ENCODE results near the gene SEMA7A.
A peak's percentile ranks its signal among the peaks of the same experiment; 100 is the strongest.

The SEMA7A gene

DNA sequence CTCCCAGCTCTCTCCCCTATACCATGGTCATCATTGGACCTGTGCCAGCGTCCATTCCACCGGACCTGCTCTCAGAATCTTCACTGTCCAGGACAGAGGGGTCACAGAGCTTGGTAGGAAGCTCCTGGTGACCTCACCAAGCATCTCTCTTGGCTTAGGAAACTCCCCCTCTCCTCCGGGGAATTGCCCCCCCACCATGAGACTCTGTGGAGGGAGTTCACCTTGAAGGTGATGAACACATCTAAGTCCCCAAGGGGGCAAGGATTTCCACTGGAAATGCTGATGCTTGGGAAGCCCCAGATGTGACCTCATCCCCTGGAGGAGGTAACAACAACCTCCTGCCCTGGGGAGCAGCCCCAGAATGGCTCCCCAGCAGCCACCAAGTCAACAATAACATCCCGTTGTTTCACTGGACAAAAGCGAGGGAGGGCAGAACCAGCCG, 3.2 kb downstream of the SEMA7A start:
- DNase-seq (ENCODE audit: low read depth, low spot score) = no peak

DNA sequence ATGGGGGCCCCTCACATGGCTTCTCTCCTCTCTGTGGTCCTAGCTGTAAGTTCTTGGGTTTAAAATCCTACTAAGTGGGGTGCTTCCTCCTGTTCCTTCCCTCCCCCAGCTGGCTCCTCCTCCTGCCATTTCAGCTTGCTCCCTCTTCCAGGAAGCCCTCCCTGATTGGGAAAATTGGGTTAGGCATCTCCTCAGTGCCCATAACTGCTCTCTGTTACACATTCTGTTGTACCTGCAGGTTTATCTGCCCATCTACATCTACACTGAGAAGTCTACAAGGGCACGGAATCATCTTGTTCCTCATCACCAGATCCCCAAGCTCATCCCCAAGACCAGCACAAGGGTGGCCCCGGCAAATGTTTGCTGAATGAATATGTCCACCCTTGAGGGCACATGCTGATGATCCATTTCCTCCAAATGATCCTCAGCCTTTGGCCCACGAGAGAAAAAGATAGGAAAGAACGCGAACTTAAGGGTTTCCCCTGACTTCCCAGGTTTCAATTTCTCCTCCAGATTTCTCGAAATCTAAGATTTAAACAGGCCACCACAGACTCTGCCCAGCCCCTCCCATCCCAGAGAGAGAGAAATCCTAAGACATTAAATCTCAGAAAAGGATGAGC, 3.9 kb downstream of the SEMA7A start:
- DNase-seq (ENCODE audit: low read depth, low spot score) = no peak

DNA sequence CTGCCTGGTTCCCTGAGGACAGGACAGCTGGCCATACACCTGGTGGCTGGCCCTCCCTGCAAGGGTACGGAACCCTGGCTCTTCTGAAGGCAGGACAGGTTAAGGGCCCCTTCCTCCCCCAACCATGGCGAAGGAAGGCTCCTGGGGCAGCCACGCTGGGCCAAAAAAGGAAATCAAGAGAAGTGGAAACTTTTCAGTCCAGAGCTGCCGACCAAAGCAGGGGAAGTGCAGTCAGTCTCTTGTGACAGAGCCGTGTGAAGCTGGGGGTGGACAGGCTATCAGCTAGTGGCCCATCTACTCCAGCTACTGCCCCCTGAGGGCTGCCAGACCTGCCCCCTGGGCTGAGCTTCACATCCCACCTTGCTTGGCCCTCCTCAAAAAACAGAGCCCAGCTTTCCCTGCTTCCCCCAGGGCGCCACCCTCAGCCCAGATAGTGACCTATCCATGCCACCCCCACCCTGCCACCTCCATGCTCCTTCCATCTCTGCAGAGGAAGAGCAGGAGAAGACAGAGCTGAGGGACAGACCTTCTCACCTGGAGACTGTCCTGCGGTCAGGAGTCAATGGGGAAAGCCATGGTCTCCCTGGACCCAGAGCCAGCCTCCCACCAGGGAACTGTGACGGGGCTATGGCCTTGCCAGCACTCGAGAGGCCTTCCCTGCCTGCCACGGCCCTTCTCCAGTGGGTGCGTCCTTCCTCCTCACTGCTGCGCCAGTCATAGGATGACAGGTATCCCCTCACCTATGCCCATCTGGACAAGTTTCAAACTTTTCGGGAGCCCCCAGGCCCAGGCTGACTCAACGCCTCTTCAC, 4.6 kb downstream of the SEMA7A start:
- no peak for DNase-seq (ENCODE audit: low read depth, low spot score)

DNA sequence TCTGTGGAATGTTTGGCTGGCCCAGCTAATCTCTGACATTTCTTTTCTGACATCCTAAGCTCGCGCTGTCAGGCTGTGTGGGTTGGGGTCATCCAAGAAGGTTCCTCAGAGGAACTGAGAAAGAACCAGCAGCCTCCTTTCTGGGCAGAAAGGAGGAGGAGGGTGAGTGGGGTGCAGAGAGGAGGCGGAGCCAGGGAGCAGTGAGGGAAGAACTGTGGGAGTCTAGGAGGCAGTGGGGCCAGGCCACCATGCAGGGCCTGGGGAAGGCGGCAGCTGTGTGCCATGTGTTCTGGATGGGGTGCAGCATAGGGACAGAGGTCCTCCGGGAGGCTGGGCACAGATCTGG, 5.3 kb downstream of the SEMA7A start:
- DNase-seq (ENCODE audit: low read depth, low spot score) = no peak

DNA sequence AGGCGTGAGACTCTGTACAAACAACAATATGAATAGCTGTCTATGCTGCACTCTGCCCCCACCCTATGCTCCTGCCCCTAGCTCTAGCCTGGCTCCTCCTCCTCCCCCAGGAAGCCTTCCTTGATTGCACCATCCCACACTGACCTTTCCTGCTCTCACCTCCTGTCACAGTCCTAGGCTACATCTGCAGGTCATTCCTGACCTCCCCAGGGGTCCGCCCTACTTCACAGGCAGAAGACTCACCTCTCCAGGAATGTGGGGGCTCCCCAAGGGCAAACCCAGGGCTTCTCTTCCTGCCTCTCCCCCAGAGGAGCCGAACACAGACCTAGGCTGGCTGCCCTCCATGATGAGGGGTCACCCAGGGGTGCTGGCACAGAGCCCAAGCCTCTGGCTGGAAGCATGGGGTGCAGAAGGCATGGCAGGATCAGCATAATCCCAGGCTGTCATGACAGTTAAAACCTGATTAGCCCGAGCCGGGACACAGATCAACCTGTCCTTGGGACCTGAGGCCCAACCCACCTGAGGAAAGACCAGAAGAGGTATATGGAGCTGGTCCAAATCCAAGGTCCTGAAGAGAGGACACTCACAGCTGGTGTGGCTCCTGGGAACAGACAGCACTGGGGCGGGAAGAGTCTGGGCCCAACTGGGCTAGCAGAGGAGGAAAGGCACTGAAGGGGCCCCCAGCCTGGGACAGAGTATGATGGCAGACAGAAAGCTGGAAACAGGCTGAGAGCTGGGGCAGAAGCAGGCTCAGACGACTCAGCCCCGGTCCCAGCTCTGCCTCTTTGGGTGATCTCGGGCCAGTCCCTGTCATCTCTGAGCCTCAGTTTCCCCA, 5.9 kb downstream of the SEMA7A start:
- DNase-seq (ENCODE audit: low read depth, low spot score) = no peak

DNA sequence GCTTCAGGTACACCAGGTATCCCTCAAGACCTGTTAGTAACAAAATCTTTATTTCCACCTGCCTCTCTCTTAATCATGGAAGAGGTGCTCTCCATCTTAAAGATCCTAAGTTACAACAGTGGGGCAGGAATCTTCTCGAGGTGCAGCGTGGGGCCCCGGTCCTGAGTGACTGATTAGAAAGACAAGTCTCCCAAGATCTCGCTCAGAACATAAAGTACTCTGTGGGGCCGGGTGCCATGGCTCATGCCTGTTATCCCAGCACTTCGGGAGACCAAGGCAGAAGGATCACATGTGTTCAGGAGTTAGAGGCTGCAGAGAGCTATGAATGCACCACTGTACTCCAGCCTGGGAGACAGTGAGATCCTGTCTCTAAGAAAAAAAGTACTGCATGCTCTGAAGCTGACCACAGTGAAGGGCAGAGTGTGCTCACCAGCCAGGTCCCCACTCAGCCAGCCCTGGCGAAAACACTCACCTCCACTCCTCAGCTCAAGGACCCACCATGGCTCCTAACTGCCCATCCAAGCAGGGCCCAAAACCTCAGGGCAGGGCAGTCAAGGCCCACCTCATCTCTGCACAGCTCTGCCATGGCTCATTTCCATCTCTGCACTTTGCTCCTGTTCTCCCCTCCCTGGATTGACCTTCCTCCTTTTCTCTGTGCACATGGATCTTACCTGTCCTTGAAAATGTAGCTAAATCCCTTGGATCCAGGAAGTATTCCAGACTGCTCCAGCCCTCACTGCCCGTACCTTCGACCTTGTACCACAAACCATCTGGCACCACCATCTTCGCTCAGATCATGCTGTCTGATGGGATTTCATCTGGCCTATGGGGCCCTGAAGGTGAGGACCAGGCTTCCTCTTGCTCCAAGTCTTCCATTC, 7.1 kb downstream of the SEMA7A start:
- no peak for DNase-seq (ENCODE audit: low read depth, low spot score)

DNA sequence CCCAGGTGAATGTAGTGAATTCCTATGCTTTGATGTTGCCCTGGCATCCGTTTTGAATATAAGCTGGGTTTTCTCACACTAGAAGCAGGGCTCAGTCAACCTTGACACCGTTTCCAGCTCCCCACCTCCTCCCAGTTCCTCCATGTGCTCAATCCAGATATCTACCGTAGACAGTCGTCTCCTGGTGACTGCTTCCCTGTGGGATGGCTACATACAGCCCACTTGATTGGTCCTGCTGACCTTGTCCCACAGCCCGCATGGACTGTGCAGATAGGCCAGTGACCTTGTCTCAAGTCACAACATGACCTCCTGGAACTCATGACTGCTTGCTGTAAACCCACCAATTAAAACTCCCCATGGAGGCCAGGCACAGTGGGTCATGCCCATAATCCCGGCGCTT, 8.1 kb downstream of the SEMA7A start:
- DNase-seq (ENCODE audit: low read depth, low spot score) = no peak

DNA sequence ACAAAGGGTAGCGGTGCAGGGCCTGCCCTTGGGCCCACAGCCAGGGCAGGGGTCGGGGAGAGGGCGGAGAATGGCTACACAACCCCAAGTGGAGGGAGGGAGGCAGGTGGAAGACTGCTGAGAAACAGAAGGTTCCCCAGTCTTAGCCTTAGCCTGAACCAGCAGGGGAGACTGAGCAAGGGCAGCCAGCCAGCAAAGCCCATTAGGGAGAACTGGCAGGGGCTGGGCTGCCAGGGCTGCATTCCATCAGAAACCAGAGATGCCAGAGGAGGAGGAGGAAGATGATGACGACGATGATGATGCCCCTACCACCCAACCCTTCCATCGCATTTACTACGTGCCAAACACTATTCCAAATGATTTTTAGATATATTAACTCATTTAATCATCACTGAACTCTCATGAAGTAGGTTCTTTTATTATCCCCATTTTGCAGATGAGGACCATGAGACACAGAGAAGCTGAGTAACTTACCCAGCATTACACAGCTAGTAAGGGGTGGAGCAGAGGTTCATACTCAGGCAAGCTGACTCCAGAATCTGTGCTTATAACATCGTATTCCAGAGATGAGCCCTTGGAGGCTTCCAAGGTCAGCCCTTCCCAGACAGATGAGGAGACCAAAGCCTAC, 8.7 kb downstream of the SEMA7A start:
- no peak for DNase-seq (ENCODE audit: low read depth, low spot score)

DNA sequence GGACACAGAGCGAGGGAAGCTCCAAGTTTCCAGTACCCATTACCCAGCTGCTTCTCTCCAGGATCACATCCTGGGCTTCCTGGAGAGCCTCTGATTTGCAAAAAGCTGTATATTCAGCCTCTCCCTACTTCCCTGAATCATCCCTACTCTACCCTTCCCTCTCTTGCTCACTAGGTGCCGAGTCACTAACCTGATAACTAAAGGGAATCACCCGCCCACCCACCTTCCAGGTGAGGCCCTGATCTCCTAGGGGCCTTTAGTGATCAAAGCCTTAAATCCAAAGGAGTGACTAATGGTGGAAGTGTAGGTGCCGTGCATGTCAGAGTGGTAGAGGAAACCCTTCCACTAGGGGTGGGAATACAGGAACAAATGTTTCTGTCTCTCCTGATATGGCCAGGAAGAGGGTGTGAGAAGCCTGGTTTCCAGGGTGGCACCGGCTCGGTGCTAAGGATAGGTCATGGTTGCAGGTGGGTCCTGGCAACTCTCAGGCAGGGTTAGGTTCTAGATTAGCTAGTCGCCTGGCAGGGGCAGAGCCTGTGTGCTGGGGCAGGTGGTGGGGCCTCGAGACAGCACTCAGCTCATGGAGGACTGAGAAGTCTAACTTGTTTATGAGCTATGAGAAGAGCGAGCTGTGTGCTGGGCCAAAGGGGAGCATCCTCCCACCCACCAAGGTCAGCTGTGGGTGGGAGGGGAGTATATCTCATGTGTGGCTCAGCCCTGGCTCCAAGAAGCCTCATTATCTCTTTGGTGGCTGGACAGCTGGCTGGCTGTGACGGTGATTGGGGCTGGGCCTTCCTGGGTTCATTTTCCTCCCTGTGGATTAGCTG, 10.1 kb downstream of the SEMA7A start:
- DNase-seq (ENCODE audit: low read depth, low spot score) = no peak

DNA sequence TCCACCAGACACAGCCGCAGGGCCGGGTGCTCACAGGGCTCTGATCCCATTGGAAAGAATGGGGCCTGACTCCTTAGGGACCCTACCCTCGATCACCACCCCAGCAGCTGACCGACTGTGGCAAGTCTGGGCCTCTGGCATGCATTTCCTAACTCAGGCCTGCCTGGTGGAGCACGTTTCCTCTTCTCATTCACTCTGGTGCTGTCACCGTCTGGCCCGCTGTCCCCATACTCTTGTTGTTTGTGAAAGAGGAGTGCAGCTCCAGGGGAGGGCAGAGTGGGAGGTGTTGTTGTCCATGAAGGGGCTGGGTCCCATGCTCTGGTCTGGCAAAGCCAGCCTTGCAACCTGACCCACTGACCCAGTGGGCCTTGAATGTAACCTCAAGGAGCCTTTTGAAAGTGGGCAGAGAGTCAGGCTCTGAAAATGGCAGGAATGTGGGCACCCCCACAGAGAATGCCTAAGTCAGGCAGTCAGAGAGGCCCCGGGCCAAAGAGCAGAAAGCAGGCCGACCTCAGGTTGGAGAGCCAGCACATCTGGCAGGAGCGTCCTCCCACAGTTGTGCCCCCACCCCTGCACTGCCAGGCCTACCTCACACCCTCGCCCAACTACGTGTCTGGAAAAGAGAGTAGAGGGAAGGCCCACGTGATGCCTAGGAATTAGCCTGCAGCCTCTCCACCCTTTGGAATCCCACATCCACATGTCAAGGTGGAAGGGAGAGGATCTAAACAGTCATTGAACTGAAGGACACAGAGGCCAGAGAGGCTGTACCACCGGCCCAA, 10.9 kb downstream of the SEMA7A start:
- peak; percentile 87 for DNase-seq (ENCODE audit: low read depth, low spot score)

DNA sequence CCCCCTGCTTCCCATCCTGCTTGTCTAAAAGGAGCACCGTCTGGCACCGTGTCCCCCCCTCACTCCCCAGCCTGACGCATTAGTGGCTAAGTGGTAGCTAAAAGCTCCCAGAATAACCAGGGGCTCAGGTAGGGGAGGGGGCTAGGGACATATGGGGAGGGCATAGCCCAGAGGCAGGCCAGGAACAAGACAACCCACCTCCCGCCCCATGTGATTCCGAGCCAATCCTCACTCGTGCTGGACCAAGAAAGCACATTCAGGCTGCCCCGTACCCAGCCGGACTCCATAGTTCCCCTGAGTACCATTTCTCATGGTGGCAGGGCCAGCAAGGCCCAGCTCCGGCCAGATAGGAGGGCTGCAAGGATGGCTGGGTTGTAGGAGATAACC, 11.5 kb downstream of the SEMA7A start:
- DNase-seq (ENCODE audit: low read depth, low spot score) = no peak

DNA sequence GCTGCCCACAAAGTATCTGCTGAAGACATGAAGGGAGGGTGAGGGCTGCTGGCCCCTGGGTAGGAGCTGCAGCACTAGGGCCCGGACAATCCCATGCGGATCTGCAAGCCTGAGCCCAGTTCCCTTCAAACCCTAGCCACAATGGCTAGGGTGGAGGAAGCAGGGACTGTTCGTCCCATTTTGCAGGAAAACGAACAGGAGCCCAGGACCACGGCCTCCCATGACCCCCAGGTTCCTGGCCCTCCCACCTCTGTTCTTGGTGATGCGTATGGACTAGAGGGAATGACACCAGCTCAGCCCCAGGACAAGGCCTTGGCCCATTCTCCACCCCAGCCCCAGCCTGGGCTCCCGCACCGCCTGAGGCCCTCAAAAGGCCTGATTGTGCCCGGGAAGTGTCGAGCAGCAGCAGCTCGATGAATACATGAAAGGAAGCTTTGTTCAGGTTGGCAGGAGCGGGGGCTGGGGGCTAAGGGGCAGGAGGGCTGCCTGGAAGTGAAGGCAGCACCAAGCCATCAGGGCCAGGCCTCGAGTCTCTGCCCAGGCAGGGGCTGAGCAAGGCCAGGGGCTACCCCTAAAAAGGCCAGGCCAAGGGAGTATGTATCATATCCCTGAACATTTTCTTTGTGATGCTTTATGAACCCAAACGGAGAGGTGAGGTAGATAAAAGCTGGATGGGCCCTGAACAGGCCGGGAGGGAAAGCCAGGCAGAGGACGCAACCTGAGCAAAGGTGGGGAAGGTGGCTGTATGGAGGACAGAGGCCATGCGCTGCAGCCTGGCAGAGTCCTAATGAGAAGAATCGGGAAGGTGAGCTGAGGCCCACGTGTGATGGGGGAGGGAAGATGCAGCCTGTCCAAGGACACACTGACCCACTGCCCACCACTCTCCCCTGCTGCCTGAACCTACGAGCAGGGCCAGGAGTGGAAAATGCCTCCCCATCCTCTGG, 12.2 kb downstream of the SEMA7A start:
- peak; percentile 53 for DNase-seq (ENCODE audit: low read depth, low spot score)

DNA sequence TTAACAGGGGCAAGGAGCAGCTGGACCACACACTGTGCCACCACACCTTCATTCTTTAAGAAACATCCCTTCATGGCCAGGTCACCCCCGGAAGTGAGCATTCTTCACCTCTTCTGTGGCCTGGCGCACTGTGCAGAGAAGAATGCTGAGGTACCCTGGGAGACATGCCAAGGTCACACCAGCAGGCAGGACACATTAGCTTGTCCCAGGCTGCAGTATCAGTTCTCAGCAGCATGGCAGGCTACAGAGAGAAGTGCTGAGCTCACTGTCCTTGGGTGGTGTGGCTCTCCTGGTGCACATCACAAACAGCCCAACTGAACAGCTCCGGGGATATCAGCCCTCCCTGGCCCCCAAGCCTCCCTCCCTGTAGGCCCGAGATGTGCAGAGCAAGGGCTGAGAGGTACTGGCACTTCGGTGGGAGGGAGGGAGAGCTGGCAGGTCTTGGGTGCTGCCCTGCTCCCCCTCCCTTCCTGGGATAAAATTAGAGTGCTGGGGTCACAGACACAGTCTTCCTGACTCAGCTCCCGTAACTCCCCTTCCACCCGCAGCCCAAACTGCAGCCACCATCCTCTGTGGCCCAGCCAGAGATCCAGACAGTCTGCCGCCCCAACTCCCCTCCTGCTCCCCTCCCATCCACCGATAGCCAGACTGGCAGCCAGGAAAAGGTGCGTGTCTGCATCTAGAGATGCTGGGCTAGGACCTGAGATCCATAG, 13.4 kb downstream of the SEMA7A start:
- no peak for DNase-seq (ENCODE audit: low read depth, low spot score)

DNA sequence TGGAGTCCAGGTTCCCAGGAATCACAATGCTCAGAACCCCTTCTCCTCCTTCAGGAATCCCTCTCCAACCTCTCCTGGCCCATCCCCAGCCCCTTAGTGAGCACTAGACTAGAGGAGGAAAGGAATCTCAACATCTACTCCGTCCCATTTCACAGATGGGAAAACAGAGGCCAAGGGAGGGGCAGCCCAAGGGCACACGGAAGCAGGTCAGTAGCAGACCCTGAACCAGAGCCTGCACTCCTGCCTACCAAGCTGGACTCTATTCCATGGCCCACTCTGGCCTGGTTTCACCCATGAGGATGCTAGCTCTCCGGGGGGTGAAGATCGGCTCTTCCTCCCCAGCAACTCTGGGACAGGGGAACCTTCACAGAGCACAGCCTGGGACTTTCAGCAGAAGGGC, 14.3 kb downstream of the SEMA7A start:
- no peak for DNase-seq (ENCODE audit: low read depth, low spot score)

DNA sequence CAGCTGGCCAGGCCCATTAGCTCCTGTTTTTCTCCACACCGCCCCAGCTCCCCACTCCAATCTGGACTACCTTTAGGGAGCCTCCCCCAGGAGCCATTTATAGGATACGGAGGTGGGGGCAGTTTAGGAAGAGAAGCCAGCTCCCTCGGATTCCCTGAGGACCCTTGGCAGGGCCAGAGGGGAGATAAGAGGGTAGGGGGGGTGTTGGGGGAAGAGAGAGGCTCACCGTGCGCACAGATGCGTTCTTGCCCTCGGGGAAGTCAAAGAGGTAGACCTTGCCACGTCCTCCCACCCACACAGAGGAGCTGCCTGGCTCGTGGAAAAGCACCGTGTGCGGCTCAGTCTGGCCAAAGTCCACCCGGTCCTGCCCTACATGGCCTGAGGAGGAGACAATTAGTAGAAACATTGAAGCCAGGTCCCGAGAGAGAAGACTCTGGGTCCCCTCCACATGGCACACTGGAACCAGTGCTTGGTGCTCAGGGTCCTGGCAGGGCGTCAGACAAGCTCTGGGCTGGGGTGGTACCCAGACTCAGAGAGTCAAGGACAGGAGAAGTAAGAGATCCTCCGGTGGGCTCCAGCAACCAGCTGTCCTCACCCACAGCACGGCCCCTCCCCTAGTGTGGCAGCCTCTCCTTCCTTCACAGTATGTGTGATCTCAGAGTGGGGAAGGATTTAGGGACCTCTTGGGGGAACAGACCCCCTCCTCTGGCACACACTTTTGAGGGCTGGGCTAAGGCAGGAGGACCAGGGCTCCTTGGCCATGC, 15.0 kb downstream of the SEMA7A start:
- no peak for DNase-seq (ENCODE audit: low read depth, low spot score)

DNA sequence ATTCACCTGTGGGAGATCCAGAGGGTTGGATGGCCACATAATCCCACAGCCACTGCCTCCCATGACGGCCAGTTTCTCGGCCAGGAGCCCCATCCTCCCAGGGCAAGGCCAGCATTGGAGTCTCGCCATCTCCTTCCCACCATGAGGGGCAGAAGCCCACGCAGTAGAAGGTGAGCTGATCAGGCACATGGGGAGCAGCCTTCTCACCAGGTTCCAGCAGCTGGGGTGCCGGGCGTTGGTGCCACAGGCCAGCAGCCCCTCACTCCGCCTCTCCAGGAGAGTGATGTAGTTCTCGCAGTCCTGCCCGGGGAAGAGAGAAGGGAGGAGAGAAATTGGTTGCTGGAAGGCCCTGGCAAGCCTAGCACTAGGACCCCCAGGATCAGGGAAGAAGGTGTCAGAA, 16.1 kb downstream of the SEMA7A start:
- no peak for DNase-seq (ENCODE audit: low read depth, low spot score)

DNA sequence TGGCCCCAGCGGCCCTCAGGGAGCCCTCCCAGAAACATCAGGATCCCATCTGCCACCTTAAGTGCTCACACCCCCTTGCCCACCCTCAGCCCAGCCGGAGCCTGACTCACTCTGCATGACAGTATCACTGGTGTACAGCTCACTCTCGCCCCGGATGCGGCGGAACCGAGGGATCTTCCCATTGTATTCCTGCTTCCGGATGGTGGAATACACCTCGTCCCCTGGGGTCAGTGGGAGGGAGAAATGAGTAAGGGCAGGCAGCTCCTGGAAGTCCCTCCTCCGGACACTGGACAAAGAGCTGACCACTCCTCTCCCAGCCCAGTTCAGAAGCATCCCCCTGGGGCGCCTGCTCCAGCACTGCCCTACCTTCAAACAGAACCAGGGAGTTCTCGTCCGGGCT, 16.5 kb downstream of the SEMA7A start:
- DNase-seq (ENCODE audit: low read depth, low spot score) = no peak
